ENCODE measurements around the gene CASP12.

Gene CASP12

GRCh38 chr11:104883342-104883741 lies 14.9 kb downstream of the CASP12 start:
- DNase-seq: no peak

GRCh38 chr11:104881117-104881794 lies 17.0 kb downstream of the CASP12 start:
- no peak for DNase-seq

- DNase-seq: no peak
These were observed 18.6 kb downstream of the CASP12 start for GRCh38 chr11:104879514-104880190.

- no peak for DNase-seq
These were observed 21.3 kb downstream of the CASP12 start for GRCh38 chr11:104876861-104877431.

- DNase-seq: no peak
These were observed 21.9 kb downstream of the CASP12 start for GRCh38 chr11:104876324-104876723.

GRCh38 chr11:104873252-104873651 lies 25.0 kb downstream of the CASP12 start:
- no peak for DNase-seq

- no peak for DNase-seq
These were observed 25.9 kb downstream of the CASP12 start for GRCh38 chr11:104872393-104872792.

- no peak for DNase-seq
These were observed 27.4 kb downstream of the CASP12 start for GRCh38 chr11:104870910-104871309.

- DNase-seq: no peak
These were observed 31.4 kb downstream of the CASP12 start for GRCh38 chr11:104866815-104867214.

GRCh38 chr11:104858882-104859775 lies 39.1 kb downstream of the CASP12 start:
- no peak for DNase-seq

GRCh38 chr11:104856607-104857006 lies 41.7 kb downstream of the CASP12 start:
- DNase-seq: no peak

- no peak for DNase-seq
These were observed 42.3 kb downstream of the CASP12 start for GRCh38 chr11:104855965-104856364.

- no peak for DNase-seq
These were observed 45.0 kb downstream of the CASP12 start for GRCh38 chr11:104853276-104853675.

- DNase-seq: no peak
These were observed 45.4 kb downstream of the CASP12 start for GRCh38 chr11:104852811-104853210.

GRCh38 chr11:104846216-104846615 lies 52.0 kb downstream of the CASP12 start:
- DNase-seq: no peak

GRCh38 chr11:104844451-104844850 lies 53.8 kb downstream of the CASP12 start:
- no peak for DNase-seq

GRCh38 chr11:104843150-104843836 lies 55.0 kb downstream of the CASP12 start:
- no peak for DNase-seq

GRCh38 chr11:104841973-104842525 lies 56.2 kb downstream of the CASP12 start:
- DNase-seq: no peak

- DNase-seq: no peak
These were observed 57.1 kb downstream of the CASP12 start for GRCh38 chr11:104841185-104841584.

- DNase-seq: no peak
These were observed 60.2 kb downstream of the CASP12 start for GRCh38 chr11:104837969-104838639.

GRCh38 chr11:104836691-104837090 lies 61.6 kb downstream of the CASP12 start:
- DNase-seq: no peak

Data from stimulated activated CD4-positive, alpha-beta T cell treated with anti-CD3 and anti-CD28 coated beads, Interleukin-2, amount 100 ng/mL, for 48 hours (primary cell).